ENCODE results near the gene FNTB. TPM values are rescaled to one million over a fixed set of nuclear protein-coding genes. Genes with fewer than 3 reads are reported as not detected.

Gene FNTB
- total RNA-seq, 2 donors from 2014 or later = 13.4 to 30.9 TPM

DNA sequence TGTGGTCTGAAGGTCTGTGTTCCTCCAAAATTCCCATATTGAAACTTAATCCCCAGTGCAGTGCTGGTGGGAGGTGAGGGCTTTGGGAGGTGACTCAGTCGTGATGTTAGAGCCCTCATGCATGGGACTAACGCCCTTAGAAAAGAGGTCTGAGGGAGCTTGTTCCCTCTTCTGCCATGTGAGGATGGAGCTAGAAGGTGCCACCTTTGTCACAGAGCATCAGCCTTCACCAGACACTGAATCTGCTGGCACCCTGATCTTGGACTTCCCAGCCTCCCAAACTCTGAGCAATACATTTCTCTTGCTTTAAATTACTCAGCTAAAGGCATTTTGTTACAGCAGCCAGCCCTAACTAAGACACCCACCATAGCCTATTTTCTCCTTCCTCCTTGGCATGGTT lies 28.5 kb upstream of the FNTB start:
- H3K27ac Mint-ChIP-seq = no peak overlapping the region
- no peak overlapping the region for H3K4me3 Mint-ChIP-seq
- no peaks in the 10 kb centered on the region for H3K36me3 Mint-ChIP-seq
- ATAC-seq = no peak
- no peak for DNase-seq (ENCODE audit: low spot score)
- no peaks in the 10 kb centered on the region for H3K9me3 Mint-ChIP-seq
- peaks cover 4 to 6% of the 10 kb centered on the region in 2 donors for H3K4me1 Mint-ChIP-seq (ENCODE audit: low read depth in 2 of 2)
- H3K27me3 Mint-ChIP-seq = no peaks in the 10 kb centered on the region

DNA sequence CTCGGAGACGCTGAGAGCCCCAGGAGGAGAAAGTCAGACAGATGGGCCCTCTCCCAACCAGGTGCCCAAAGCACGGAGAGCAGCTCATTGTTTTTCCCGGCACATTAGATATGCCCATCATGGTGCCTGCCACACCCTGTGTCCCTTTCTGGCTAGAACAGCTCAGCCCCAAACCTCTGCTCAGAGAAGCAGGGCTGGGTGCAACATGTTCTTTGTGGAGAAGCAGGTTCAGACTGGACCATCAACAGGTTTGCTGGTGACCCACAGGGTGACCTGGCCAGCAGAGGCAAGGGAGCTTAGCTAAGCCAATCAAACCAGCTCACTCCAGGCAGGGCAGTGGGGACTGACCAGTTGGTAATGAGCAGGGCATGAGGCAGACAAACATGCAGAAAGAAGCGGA lies 28.0 kb upstream of the FNTB start:
- no peak overlapping the region for H3K4me3 Mint-ChIP-seq
- no peak overlapping the region for H3K27ac Mint-ChIP-seq

DNA sequence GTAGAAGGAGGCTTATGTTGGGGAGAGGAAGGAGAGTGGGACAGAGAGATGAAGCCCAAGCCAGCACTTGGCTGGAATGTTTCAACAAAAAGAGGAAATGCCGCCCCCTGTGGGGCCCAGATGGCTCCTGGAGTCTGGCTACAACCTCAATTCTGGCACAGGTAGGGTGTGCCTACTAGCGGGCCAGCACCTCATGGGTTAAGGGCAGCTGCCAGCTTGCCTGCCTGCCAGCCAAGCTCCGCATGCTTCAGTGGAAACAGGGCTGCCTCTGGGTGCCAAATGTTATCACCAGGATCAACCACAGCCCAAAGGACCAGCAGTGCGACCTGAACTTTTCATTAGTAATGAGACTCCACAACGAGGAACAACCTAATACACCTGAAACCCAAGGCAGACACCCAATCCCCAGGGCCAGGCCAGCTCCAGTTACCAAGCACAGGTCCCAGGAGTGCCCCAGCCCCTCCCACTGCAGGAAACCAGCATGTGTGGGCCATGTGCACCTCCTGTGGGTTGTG lies 25.9 kb upstream of the FNTB start:
- no peaks in the 10 kb centered on the region for H3K9me3 Mint-ChIP-seq
- no peak overlapping the region for H3K4me3 Mint-ChIP-seq
- H3K36me3 Mint-ChIP-seq = no peaks in the 10 kb centered on the region
- H3K4me1 Mint-ChIP-seq (ENCODE audit: low read depth in 2 of 2) = peaks cover 5 to 9% of the 10 kb centered on the region in 2 donors
- DNase-seq (ENCODE audit: low spot score) (no peak), ATAC-seq (no peak)
- H3K27me3 Mint-ChIP-seq = no peaks in the 10 kb centered on the region
- H3K27ac Mint-ChIP-seq = no peak overlapping the region

More for the DNA sequence above, 28.0 kb upstream of the FNTB start:
- Mint-ChIP-seq H3K9me3 (no peaks in the 10 kb centered on the region), H3K4me1 (ENCODE audit: low read depth in 2 of 2) (peaks cover 5% of the 10 kb centered on the region in 2 donors), H3K36me3 (no peaks in the 10 kb centered on the region), H3K27me3 (no peaks in the 10 kb centered on the region)
- ATAC-seq (no peak), DNase-seq (ENCODE audit: low spot score) (no peak)

DNA sequence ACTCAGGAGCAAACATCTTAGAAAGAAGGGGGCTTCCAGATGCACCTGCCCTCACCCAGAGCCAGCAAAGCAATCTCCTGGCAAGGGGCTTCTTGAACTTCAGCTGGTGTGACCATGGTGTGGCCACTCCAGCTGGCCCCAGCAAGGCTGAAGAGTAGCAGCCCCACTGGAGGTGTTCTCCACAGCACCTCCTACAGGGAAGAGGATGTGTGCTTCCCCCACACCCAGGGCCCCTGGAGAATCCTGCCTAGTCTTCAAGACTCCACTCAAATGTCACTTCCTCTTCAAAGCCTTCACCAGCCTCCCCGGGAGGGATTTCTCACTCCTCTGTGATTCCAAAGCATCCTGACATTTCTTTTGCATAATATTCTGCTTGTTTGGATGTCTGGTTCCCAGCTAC lies 23.1 kb upstream of the FNTB start:
- ATAC-seq (no peak), DNase-seq (ENCODE audit: low spot score) (no peak)

DNA sequence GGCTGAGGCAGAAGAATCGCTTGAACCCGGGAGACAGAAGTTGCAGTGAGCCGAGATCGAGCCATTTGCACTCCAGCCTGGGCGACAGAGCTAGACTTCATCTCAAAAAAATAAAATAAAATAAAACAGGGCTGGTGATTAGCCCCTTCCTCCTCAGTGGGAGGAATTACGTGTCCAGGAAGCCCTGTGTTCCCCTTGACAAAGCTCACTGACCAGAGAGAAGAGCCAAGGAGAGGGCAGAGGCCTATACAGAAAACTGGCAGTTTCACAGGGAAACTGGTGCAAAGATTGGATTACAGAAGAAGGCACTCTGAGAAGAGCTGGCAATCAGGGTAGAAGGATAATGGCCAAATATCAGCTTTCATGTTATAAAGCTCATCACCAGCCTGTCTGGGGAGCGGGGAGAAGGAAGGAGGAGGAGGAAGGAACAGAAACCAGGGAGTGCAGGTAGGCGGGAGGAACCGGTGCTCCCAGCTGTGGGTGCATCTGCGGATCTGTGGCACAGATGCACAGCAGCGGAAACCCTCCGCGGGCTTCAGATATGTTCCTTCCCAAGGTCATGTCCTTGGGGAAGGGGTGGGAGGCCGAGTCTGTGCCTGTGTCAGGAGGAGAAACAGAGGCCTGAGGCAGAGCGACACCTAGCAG lies 21.2 kb upstream of the FNTB start:
- Mint-ChIP-seq H3K27me3 (no peaks in the 10 kb centered on the region), H3K36me3 (no peaks in the 10 kb centered on the region), H3K27ac (no peak overlapping the region), H3K4me1 (ENCODE audit: low read depth in 2 of 2) (peaks cover 4 to 12% of the 10 kb centered on the region in 2 donors), H3K9me3 (no peaks in the 10 kb centered on the region), H3K4me3 (no peak overlapping the region)
- DNase-seq (ENCODE audit: low spot score) = no peak
- no peak for ATAC-seq

More for the DNA sequence above, 23.1 kb upstream of the FNTB start:
- no peaks in the 10 kb centered on the region for H3K36me3 Mint-ChIP-seq
- no peaks in the 10 kb centered on the region for H3K9me3 Mint-ChIP-seq
- H3K27me3 Mint-ChIP-seq = no peaks in the 10 kb centered on the region
- H3K4me1 Mint-ChIP-seq (ENCODE audit: low read depth in 2 of 2) = peaks cover 5 to 14% of the 10 kb centered on the region in 2 donors
- H3K27ac Mint-ChIP-seq = no peak overlapping the region
- H3K4me3 Mint-ChIP-seq = no peak overlapping the region

DNA sequence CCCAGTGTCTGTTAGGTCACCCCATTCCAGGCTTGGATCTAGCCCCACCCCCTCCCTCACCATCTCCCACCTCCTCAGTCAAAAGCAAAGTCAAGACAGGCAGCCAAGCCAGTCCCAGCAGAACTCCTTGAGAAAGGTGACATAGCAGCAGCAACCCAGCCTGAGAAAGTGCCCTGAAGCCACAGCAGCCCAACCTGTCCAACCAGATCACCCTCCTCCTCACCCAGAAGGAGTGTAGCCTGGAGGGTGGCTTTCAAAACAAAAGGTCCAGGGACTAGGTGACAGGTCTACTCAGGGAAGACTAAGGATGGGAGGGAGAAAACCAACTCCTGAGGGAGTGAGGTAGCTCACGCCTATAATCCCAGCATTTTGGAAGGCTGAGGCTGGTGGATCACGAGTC lies 19.7 kb upstream of the FNTB start:
- ATAC-seq = no peak
- no peak overlapping the region for H3K27ac Mint-ChIP-seq
- no peaks in the 10 kb centered on the region for H3K9me3 Mint-ChIP-seq
- no peak overlapping the region for H3K4me3 Mint-ChIP-seq
- DNase-seq (ENCODE audit: low spot score) = no peak
- H3K27me3 Mint-ChIP-seq = no peaks in the 10 kb centered on the region
- H3K36me3 Mint-ChIP-seq = no peaks in the 10 kb centered on the region
- peaks cover 5 to 10% of the 10 kb centered on the region in 2 donors for H3K4me1 Mint-ChIP-seq (ENCODE audit: low read depth in 2 of 2)

DNA sequence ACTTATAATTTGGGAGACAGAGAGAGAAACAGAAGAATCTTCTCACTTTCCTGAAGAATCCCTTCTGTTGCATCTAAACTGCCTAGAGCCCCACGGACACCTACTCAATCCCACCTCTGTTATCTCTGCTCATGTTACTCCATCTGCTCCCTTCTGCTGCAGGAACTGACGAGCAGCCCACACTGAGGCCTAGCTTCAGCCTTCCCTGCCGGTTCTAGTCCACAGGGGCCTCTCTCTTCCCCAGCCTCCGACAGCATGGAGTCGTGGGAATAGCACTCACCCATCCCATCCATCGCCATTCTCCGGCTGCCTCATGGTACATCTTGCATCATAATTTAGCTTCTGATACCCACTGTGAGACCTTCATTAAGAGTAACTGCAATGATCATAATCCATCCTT lies 18.5 kb upstream of the FNTB start:
- Mint-ChIP-seq H3K4me3 (no peak overlapping the region), H3K4me1 (ENCODE audit: low read depth in 2 of 2) (peaks cover 5 to 10% of the 10 kb centered on the region in 2 donors), H3K9me3 (no peaks in the 10 kb centered on the region), H3K27me3 (no peaks in the 10 kb centered on the region), H3K27ac (no peak overlapping the region), H3K36me3 (no peaks in the 10 kb centered on the region)
- ATAC-seq = no peak
- DNase-seq (ENCODE audit: low spot score) = no peak

DNA sequence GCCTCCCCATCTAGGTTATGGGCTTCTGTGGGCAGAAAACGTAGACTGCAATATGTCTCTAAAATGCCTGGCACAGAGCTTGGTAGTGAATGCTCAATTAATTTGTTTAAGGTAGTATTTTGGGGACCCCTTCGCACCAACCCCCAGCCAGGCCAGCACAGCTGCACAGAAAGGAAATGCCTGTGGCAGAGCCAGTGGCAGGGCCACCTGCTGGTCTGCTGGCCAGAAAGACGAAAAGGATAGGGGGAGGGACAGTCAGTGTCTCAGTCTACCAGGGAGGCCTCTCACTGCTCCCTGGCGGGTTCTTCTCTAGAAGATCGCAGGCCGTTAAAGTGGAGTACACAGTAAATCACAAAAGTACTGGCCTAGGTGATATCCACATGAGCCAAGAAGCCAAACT lies 18.0 kb upstream of the FNTB start:
- H3K9me3 Mint-ChIP-seq = no peaks in the 10 kb centered on the region
- H3K36me3 Mint-ChIP-seq = no peaks in the 10 kb centered on the region
- no peak for ATAC-seq
- no peaks in the 10 kb centered on the region for H3K27me3 Mint-ChIP-seq
- no peak overlapping the region for H3K27ac Mint-ChIP-seq
- peaks cover 5 to 10% of the 10 kb centered on the region in 2 donors for H3K4me1 Mint-ChIP-seq (ENCODE audit: low read depth in 2 of 2)
- DNase-seq (ENCODE audit: low spot score) = no peak
- H3K4me3 Mint-ChIP-seq = no peak overlapping the region

DNA sequence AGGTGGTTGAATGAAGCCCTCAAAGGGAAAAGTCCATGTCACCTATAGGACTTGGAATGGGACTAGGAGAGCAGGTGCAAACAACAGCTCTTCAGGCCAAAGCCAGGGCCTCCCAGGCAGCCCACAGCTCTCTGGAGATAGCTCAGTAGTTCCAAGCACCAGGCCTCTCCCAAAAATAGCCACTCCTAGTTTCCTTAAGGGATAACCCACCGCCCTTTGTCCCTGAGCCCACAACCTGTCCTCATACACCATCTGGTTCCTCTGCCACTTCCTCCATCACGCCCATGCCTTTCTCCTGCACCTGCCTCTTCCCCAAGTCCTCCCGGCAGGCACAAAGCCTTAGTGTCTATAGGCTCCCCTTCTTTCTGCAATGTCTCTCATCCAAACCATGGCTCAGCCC lies 16.7 kb upstream of the FNTB start:
- H3K27ac Mint-ChIP-seq = no peak overlapping the region
- H3K36me3 Mint-ChIP-seq = no peaks in the 10 kb centered on the region
- peak overlapping the region; percentile 8 for H3K4me3 Mint-ChIP-seq
- no peak for ATAC-seq
- peaks cover 0 to 2% of the 10 kb centered on the region in 2 donors for H3K27me3 Mint-ChIP-seq
- no peaks in the 10 kb centered on the region for H3K9me3 Mint-ChIP-seq
- no peak for DNase-seq (ENCODE audit: low spot score)
- peaks cover 5% of the 10 kb centered on the region in 2 donors for H3K4me1 Mint-ChIP-seq (ENCODE audit: low read depth in 2 of 2)

DNA sequence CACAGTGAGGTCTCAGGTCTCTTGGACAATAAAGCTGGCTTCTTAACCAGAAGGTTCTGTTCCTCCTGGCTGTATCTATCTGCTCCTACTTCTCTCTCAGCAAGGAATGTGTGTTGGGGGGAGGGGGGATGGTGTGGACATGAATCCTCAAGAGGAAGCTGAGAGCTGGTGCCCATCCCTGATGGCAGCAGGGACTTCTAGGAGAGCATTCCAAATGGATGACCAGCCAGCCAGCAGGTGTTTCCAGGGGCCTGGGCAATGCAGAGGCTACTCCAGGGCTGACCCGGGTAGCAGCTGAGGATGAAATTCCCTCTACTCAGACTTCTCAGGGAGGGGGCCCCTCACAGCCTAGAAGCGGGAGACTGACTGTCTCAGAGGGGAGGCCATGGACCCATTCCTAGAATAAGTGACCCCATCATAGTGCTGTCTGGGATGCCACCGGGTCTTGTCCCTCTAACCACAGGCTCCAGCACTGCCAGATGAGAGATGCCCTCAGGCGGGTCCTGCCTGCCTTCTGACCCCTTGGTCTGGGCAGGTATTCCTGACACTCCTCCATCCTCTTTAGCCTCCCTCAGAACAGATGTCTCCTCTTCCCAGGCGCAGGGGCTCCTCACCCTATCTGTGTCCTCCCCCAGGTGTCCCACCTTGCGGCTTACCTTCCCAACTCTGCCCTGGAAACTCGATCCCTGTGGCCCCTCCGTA lies 15.8 kb upstream of the FNTB start:
- Mint-ChIP-seq H3K4me3 (peak overlapping the region; percentile 41), H3K27ac (no peak overlapping the region), H3K27me3 (peaks cover 0 to 2% of the 10 kb centered on the region in 2 donors), H3K9me3 (no peaks in the 10 kb centered on the region), H3K4me1 (ENCODE audit: low read depth in 2 of 2) (peaks cover 5% of the 10 kb centered on the region in 2 donors), H3K36me3 (no peaks in the 10 kb centered on the region)
- DNase-seq (ENCODE audit: low spot score) (no peak), ATAC-seq (no peak)

DNA sequence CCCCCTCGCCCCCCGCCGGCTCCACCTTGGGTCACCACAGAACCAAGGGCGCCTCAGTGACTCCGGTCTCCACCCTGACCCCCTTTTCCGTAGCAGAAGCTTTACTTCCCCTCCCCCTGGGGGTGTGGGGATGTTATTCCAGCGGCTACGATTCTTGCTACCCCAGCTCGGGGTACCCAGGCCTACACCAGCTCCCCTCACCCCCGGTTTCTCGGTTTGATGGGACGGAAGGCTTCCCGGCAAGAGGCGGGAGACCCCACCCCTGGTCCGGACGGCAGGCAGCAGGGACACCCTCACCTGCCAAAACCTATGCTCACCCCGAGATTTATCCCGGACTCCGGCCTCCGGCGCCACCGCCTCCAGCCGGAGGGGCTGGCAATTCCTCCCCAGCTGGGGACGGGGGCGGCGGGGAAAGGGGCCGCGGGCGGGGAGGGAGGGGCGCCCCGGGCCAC lies 15.2 kb upstream of the FNTB start:
- Mint-ChIP-seq H3K4me3 (peak overlapping the region; percentile 41), H3K9me3 (no peaks in the 10 kb centered on the region), H3K36me3 (no peaks in the 10 kb centered on the region), H3K27me3 (peaks cover 0 to 2% of the 10 kb centered on the region in 2 donors), H3K4me1 (ENCODE audit: low read depth in 2 of 2) (peaks cover 5% of the 10 kb centered on the region in 2 donors), H3K27ac (no peak overlapping the region)
- no peak for DNase-seq (ENCODE audit: low spot score)
- ATAC-seq = no peak

DNA sequence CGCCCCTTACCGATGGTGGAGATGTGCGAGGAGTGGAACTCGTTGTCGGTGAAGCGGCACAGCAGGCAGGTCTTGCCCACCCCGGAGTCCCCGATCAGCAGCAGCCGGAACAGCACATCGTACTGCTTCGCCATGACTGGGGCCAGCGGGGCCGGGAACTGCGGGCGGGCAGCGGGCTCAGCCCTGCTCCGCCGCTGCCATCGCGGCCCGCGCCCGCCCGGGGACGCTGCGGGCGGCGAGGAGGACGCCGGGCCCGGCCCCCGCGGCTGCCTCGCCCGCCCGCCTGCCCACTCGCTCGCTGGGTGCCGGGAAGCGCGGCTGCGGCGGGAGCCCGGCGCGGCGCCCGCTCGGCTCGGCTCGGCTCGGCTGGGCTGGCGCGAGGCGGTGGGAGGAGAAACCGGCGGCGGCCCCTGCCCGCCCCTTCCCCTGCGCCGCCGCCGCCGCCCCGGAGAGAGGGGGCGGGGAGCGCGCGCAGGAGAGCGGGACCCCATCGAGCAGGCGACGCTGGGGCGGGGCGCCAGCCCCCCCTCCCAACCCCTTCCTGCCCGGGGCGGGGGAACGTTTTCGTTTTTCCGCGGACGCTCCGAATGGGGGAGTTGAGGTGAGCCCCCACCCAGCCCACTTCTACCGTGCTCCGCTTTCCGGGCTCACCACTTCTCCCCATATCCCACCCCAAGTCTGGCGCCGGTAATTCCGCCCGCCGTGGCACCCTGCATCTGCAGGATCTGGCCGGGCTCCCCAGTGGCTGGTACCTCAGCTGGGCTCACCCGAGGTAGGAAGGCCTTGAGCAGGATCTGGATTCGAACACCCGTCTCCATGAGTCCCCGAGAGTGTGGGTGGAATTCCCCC lies 14.5 kb upstream of the FNTB start, which contains the start of gene RAB15:
Gene RAB15 (minus strand): TSS at position 394 of the 849 bp plus-strand sequence. CDS start 260 bp downstream, at position 134.
- H3K4me1 Mint-ChIP-seq (ENCODE audit: low read depth in 2 of 2) = peaks cover 5% of the 10 kb centered on the region in 2 donors
- peak within 1 kb of the TSS; percentile 72 for H3K4me3 Mint-ChIP-seq
- no peak for DNase-seq (ENCODE audit: low spot score)
- H3K36me3 Mint-ChIP-seq = no peaks in the 10 kb centered on the region
- peak; percentile 79 to 82 for ATAC-seq
- no peak within 1 kb of the TSS for H3K27ac Mint-ChIP-seq
- H3K9me3 Mint-ChIP-seq = no peaks in the 10 kb centered on the region
- peaks cover 0 to 2% of the 10 kb centered on the region in 2 donors for H3K27me3 Mint-ChIP-seq

DNA sequence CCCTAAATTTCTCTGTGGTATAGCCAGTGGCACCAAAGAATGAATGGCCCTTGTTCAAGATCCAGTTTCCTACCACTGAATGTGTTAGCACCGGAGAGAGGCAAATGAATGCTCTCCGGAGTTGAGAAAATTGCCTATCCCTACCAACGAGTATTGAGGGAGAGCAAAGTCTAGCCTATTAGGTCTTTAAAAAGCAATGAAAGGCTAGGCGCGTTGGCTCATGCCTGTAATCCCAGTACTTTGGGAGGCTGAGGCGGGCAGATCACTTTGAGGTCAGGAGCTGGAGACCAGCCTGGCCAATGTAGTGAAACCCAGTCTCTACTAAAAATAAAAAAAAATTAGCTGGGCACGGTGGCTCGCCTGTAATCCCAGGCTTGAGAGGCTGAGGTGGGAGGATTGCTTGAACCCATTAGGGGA lies 13.7 kb upstream of the FNTB start:
- no peaks in the 10 kb centered on the region for H3K9me3 Mint-ChIP-seq
- ATAC-seq (no peak), DNase-seq (ENCODE audit: low spot score) (no peak)
- H3K36me3 Mint-ChIP-seq = no peaks in the 10 kb centered on the region
- no peak overlapping the region for H3K27ac Mint-ChIP-seq
- peaks cover 0 to 2% of the 10 kb centered on the region in 2 donors for H3K27me3 Mint-ChIP-seq
- H3K4me1 Mint-ChIP-seq (ENCODE audit: low read depth in 2 of 2) = peaks cover 5% of the 10 kb centered on the region in 2 donors
- H3K4me3 Mint-ChIP-seq = peak overlapping the region; percentile 72

All from natural killer cell treated with Interleukin-12 subunit alpha and Interleukin-12 subunit beta and Interleukin-15 and Interleukin-18, amount 100 ng/mL, for 72 hours (primary cell).